HepG2 (cell line): ENCODE measurements around the gene TEFM. TPM values are rescaled to one million over a fixed set of nuclear protein-coding genes. Genes with fewer than 3 reads are reported as not detected.

ENCODE experiments used
- ATAC-seq: fragments of 200-7000 bp; cut with Tn5 transposase; 3 replicates; pipeline ENCODE4 v1.9.1; 2020; ENCODE audit warnings: mild to moderate bottlenecking, moderate library complexity
- BruUV-seq: library from RNA; stranded (reverse); fragments of 400-500 nt; replicated peaks from 2 replicates; lab custom pipeline; 2021; lab: Mats Ljungman, UMichigan
- CTCF ChIA-PET: fragments of 300-600 bp; formaldehyde crosslinking; extraction: SDS; loops from one replicate; lab custom pipeline; 2021; ENCODE audit warnings: low total read pairs, inconsistent platforms, low intra/inter-chr PET ratio; lab: Yijun Ruan, JAX
- POLR2A ChIA-PET: fragments of 350-600 bp; sonication (Branson Sonifier 250); formaldehyde crosslinking; loops from one replicate; lab custom pipeline; 2020; ENCODE audit warnings: antibody characterized with exemption, inconsistent platforms; lab: Yijun Ruan, JAX
- DNase-seq: peaks from one replicate; pipeline ENCODE4 v3.0.0-alpha.2; 2015; ENCODE audit warnings: low spot score
- FAIRE-seq: peaks from 3 replicates; lab custom pipeline; 2011; peaks lifted over from hg19 to GRCh38; lab: Jason Lieb, UNC
- H2AFZ ChIP-seq: one replicate; pipeline ENCODE4 v1.6.1; 2011; ENCODE audit warnings: low read length, inconsistent platforms
- H3K27ac ChIP-seq: fragments of 300-600 bp; 3 replicates; pipeline ENCODE4 v1.8.0; 2011; ENCODE audit warnings: mixed run types, mild to moderate bottlenecking, mixed read lengths, low read length, inconsistent platforms; ENCODE audit not compliant: insufficient read depth; ENCODE audit errors: extremely low read length
- H3K27me3 ChIP-seq, 2 experiments: fragments of 200-600 bp in 1 of 2; 2 replicates in 1 of 2; 3 replicates in 1 of 2; pipeline versions ENCODE4 v1.6.0 to v1.8.0; 2011; ENCODE audit warnings: low read length in 2 of 2, mild to moderate bottlenecking in 2 of 2, moderate library complexity in 2 of 2, inconsistent platforms in 1 of 2; ENCODE audit not compliant: insufficient read depth in 2 of 2, control insufficient read depth in 1 of 2
- H3K36me3 ChIP-seq, 2 experiments: fragments of 200-600 bp in 1 of 2; replicated peaks in 1 of 2; 2 replicates in 1 of 2; 3 replicates in 1 of 2; pipeline versions ENCODE4 v1.5.1 to v1.8.0; 2011; ENCODE audit warnings: low read length in 2 of 2, inconsistent platforms in 1 of 2; ENCODE audit not compliant: insufficient read depth in 2 of 2, control insufficient read depth in 1 of 2
- H3K4me1 ChIP-seq: 2 replicates; pipeline ENCODE4 v1.5.1; 2012; ENCODE audit warnings: low read length, inconsistent platforms; ENCODE audit not compliant: insufficient read depth
- H3K4me2 ChIP-seq: 2 replicates; pipeline ENCODE4 v1.6.0; 2011; ENCODE audit warnings: low read depth, low read length, inconsistent platforms
- H3K4me3 ChIP-seq, 3 experiments: fragments of 200-600 bp in 1 of 3; sonication (generic), shearing (Covaris generic) in 1 of 3; replicated peaks in 1 of 3; 2 replicates each; pipeline ENCODE4 v1.5.1; 2011 to 2016; ENCODE audit warnings: low read length in 3 of 3, inconsistent platforms in 2 of 3, low read depth in 2 of 3, mild to moderate bottlenecking in 2 of 3, control low read depth in 1 of 3, mixed read lengths in 1 of 3; ENCODE audit not compliant: insufficient read depth in 1 of 3
- H3K79me2 ChIP-seq: one replicate; pipeline ENCODE4 v1.6.1; 2011; ENCODE audit warnings: low read length, inconsistent platforms; ENCODE audit not compliant: insufficient read depth
- H3K9ac ChIP-seq: 2 replicates; pipeline ENCODE4 v1.6.0; 2011; ENCODE audit warnings: mild to moderate bottlenecking, low read depth, low read length, inconsistent platforms; ENCODE audit not compliant: insufficient read depth
- H3K9me3 ChIP-seq: 2 replicates; pipeline ENCODE4 v1.5.1; 2012; ENCODE audit warnings: mild to moderate bottlenecking, low read length
- H4K20me1 ChIP-seq: 2 replicates; pipeline ENCODE4 v1.6.0; 2011; ENCODE audit warnings: inconsistent platforms, mild to moderate bottlenecking, low read length, moderate library complexity; ENCODE audit not compliant: insufficient read depth
- BCL6 ChIP-seq: IDR thresholded peaks from 2 replicates; pipeline ENCODE4 v1.6.1; 2016; ENCODE audit warnings: missing genetic modification reagents, missing compliant biosample characterization
- MED1 ChIP-seq: sonication (generic); formaldehyde crosslinking; IDR thresholded peaks from 2 replicates; pipeline ENCODE4 v1.4.0; 2020; ENCODE audit warnings: missing genetic modification reagents
- MYNN ChIP-seq: sonication (generic); formaldehyde crosslinking; IDR thresholded peaks from 2 replicates; pipeline ENCODE4 v1.4.0; 2020; ENCODE audit warnings: mild to moderate bottlenecking, low read depth, missing genetic modification reagents
- NFYB ChIP-seq: sonication (generic); formaldehyde crosslinking; IDR thresholded peaks from 2 replicates; pipeline ENCODE4 v1.4.0; 2020; ENCODE audit warnings: missing genetic modification reagents
- RAD21 ChIP-seq: fragments of 450-650 bp; formaldehyde crosslinking; IDR thresholded peaks from 2 replicates; pipeline ENCODE4 v1.5.0; 2020; ENCODE audit warnings: mild to moderate bottlenecking
- SIX1 ChIP-seq: sonication (generic); formaldehyde crosslinking; IDR thresholded peaks from 2 replicates; pipeline ENCODE4 v1.4.0; 2020; ENCODE audit warnings: missing genetic modification reagents, borderline replicate concordance
- SYNCRIP ChIP-seq: fragments of 200-400 bp; formaldehyde crosslinking; IDR thresholded peaks from 2 replicates; pipeline ENCODE4 v1.6.1; 2018; ENCODE audit warnings: mild to moderate bottlenecking, low read depth, low read length; ENCODE audit not compliant: insufficient read depth
- ZBTB38 ChIP-seq: sonication (generic); formaldehyde crosslinking; IDR thresholded peaks from 2 replicates; pipeline ENCODE4 v1.5.1; 2020; ENCODE audit warnings: mild to moderate bottlenecking, missing genetic modification reagents
- ZIK1 ChIP-seq: sonication (generic); formaldehyde crosslinking; IDR thresholded peaks from 2 replicates; pipeline ENCODE4 v1.5.0; 2020; ENCODE audit warnings: mild to moderate bottlenecking, low read depth, missing genetic modification reagents, borderline replicate concordance
- ZNF326 ChIP-seq: sonication (generic); formaldehyde crosslinking; IDR thresholded peaks from 2 replicates; pipeline ENCODE4 v1.4.0; 2020; ENCODE audit warnings: missing genetic modification reagents, borderline replicate concordance
- ZNF580 ChIP-seq: IDR thresholded peaks from 2 replicates; pipeline ENCODE4 v1.6.1; 2016; ENCODE audit warnings: low read depth, borderline replicate concordance
- ZNF660 ChIP-seq: sonication (generic); formaldehyde crosslinking; IDR thresholded peaks from 2 replicates; pipeline ENCODE4 v1.5.1; 2020; ENCODE audit warnings: mild to moderate bottlenecking, low read depth, missing genetic modification reagents, borderline replicate concordance
- WGBS: methylation state at CpG from one replicate; pipeline ENCODE4 v1.1.6; 2017; ENCODE audit warnings: low lambda C conversion rate; 5-methylcytosine and 5-hydroxymethylcytosine counted together
- in situ Hi-C: cut with HindIII; loops from 2 replicates; pipeline ENCODE4 v1.10.0; 2017; ENCODE audit warnings: low pct_unique_long_range_greater_than_20kb; ENCODE audit not compliant: extremely low pct_ligation_motif_present
- intact Hi-C: fragments of 100-400 bp; cut with micrococcal nuclease; formaldehyde crosslinking; loops from one replicate; pipeline ENCODE4 v1.10.0; 2022; ENCODE audit not compliant: unreplicated experiment
- polyA plus RNA-seq, 8 experiments: library from polyadenylated mRNA; depleted of rRNA in 3 of 8; stranded (reverse) in 7 of 8; unstranded in 1 of 8; fragments of >200 nt; fragmentation: Illumina TruSeq in 4 of 8; extraction: Trizol in 4 of 8; gene quantifications; 2 replicates each; pipeline versions ENCODE4 v1.2.1 to v1.2.3, GENCODE V29; 2011 to 2016; ENCODE audit warnings: low read depth in 4 of 8, missing spikeins in 1 of 8, mixed read lengths in 1 of 8; ENCODE audit not compliant: insufficient read depth in 1 of 8
- total RNA-seq, 5 experiments: library from RNA; depleted of rRNA; stranded (reverse); fragments of >200 nt; fragmentation: Illumina TruSeq; extraction: Trizol; gene quantifications; 2 replicates each; pipeline ENCODE4 v1.2.3, GENCODE V29; 2016; ENCODE audit warnings: low read depth in 1 of 5

TEFM gene
- total and polyA plus RNA-seq, 2 of the 13 experiments (the other 11 are each of a cell fraction or from before 2014, with no cell fraction given), result 7.0 to 20.0 TPM

- Histone ChIP-seq H3K36me3 (no peaks in the 10 kb centered on the region), H3K79me2 (no peaks in the 10 kb centered on the region), H3K9ac (no peak overlapping the region), H3K9me3 (no peaks in the 10 kb centered on the region), H3K4me2 (no peak overlapping the region), H3K27me3 (no peaks in the 10 kb centered on the region), H4K20me1 (no peaks in the 10 kb centered on the region), H3K4me3 (no peak overlapping the region), H2AFZ (no peak overlapping the region), H3K4me1 (peaks cover 8% of the 10 kb centered on the region), H3K27ac (no peak overlapping the region)
- in situ Hi-C loops, result no loop called here
- ATAC-seq (no peak), DNase-seq (no peak), FAIRE-seq (no peak)
- TF ChIP-seq MED1 (CRISPR knock-in tag) (no peak), BCL6 (no peak), ZNF326 (no peak), SYNCRIP (no peak), ZNF660 (no peak), ZIK1 (CRISPR knock-in tag) (no peak), ZBTB38 (CRISPR knock-in tag) (no peak), MYNN (CRISPR knock-in tag) (no peak), ZNF580 (CRISPR knock-in tag) (no peak), NFYB (CRISPR knock-in tag) (no peak), RAD21 (CRISPR knock-in tag) (no peak), SIX1 (CRISPR knock-in tag) (no peak)
- WGBS, result 67% methylated on average over 5 of the region's 5 CpGs
- ChIA-PET POLR2A (no interaction called here), CTCF (no interaction called here)
- intact Hi-C loops, result no loop called here
- BruUV-seq, result no TSS peak
Measured at GRCh38 chr17:30933966-30934365, 27.9 kb upstream of the TEFM start.
